GM06990 (cell line): ENCODE results near the gene SNN.
A peak's percentile ranks its signal among the peaks of the same experiment; 100 is the strongest.

Experiments
- DNase-seq: peaks from one replicate; pipeline ENCODE4 v3.0.0-alpha.2; 2011; ENCODE audit not compliant: insufficient read length; ENCODE audit errors: extremely low read depth
- H3K27me3 ChIP-seq: replicated peaks from 2 replicates; pipeline ENCODE4 v1.6.0; 2011; ENCODE audit warnings: low read length; ENCODE audit not compliant: control insufficient read depth, insufficient read depth
- H3K36me3 ChIP-seq: 2 replicates; pipeline ENCODE4 v1.5.1; 2011; ENCODE audit warnings: low read length; ENCODE audit not compliant: control insufficient read depth, insufficient read depth
- H3K4me3 ChIP-seq: replicated peaks from 2 replicates; pipeline ENCODE4 v1.5.1; 2011; ENCODE audit warnings: low read depth, mild to moderate bottlenecking, control low read depth, low read length
- TF ChIP-seq, protein P1 (sequence below): IDR thresholded peaks from 2 replicates; pipeline ENCODE4 v1.5.1; 2011; ENCODE audit warnings: low read length, control low read depth, mild to moderate bottlenecking, inconsistent platforms; ENCODE audit not compliant: insufficient read depth, poor library complexity, severe bottlenecking

The SNN gene

DNA sequence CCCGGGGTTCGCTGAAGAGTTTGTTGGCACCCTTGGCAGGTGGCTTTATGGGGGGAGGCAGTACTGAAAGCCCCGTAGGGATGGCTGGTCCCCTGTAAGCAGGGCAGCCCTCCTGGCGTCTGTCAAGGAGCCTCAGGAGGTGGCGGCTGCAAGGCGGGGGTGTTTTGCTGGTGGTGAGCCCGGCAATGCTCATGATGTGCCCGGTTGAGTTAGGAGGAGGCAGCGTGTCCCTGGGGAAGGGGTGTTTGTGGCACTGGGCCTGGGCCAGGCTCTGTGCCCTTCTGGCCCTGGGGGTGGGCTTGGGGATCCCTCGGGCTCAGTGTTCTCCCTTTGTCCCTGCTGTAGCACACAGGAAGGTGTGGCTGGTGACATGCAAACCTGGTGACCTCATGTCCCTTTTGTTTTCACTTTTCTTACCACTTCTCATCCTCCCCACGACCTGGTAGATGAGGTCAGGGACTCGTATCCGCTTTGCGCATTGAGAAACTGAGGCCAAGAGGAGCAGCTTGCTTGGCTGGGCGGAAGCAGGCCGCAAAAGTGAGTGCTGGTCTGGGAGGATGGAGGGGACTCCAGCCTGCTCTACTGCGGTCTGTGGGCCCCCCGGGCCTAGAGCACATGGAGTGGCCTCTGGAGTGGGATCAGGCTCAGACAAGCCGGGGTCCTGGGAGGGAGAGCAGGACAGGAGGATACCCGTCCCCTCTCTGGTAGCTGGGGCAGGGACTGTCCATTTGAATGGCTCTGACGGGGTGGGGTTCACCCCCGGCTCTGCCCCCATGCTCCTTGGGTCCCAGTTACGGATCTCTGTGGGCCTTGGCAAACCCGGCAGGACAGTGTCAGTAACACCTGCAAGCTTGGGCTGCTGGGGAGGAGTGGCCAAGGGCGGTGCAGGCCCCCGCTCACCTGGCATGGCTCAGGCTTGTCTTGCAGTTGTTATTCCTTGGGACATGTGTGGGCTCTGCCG is 2.2 kb downstream of the SNN start:
- no peaks in the 10 kb centered on the region for H3K27me3 ChIP-seq
- H3K4me3 ChIP-seq: peak overlapping the region; percentile 84

DNA sequence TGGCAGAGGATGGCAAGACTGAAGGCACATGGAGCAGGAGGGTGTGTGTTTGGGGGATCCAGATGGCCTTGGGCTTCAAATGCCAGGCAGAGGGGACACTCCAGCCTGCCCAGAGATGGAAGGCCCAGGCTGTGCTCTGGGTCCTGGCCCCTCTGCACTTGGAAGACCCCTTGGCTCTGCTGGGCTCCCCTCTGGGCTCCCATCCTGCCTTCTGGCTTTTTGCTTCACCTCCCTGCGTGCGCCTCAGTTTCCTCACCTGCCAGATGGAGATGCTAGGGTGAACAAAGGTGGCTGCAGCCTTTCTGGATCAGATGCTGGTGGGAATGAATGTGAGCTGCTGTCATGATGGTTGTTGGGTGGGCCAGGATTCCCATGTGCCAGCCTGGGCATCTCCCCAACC is 3.0 kb downstream of the SNN start:
- Histone ChIP-seq H3K4me3 (peak overlapping the region; percentile 84; the same call in 1 of the 2 replicates), H3K36me3 (peaks cover 5% of the 10 kb centered on the region), H3K27me3 (no peaks in the 10 kb centered on the region)
- no peak for DNase-seq
- TF ChIP-seq, protein P1, sequence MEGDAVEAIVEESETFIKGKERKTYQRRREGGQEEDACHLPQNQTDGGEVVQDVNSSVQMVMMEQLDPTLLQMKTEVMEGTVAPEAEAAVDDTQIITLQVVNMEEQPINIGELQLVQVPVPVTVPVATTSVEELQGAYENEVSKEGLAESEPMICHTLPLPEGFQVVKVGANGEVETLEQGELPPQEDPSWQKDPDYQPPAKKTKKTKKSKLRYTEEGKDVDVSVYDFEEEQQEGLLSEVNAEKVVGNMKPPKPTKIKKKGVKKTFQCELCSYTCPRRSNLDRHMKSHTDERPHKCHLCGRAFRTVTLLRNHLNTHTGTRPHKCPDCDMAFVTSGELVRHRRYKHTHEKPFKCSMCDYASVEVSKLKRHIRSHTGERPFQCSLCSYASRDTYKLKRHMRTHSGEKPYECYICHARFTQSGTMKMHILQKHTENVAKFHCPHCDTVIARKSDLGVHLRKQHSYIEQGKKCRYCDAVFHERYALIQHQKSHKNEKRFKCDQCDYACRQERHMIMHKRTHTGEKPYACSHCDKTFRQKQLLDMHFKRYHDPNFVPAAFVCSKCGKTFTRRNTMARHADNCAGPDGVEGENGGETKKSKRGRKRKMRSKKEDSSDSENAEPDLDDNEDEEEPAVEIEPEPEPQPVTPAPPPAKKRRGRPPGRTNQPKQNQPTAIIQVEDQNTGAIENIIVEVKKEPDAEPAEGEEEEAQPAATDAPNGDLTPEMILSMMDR: no peak

More for the DNA sequence above, 2.2 kb downstream of the SNN start:
- peak; percentile 69 for DNase-seq
- TF ChIP-seq, protein P1: no peak
- no peaks in the 10 kb centered on the region for H3K36me3 ChIP-seq

DNA sequence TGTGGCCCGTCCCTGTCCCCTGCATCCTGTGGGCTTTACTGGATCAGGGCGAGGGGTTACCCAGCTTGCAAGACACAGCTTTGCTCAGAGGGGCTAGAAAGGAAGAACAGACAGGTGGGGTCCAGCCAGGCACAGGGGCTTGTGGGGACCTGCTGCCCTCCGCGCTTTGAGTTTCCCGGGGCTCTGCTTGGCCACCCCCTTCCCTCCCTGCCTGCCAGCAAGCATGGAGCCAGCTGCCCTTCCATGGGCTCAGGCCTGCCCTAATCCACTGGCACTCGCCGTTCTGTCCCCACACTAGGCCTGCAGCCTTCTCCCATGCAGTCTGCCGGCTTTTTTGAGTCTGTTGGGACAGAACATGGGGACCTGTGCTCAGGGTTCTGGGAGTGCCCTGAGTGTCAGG is 3.4 kb downstream of the SNN start:
- Histone ChIP-seq H3K27me3 (no peaks in the 10 kb centered on the region), H3K36me3 (peaks cover 8% of the 10 kb centered on the region), H3K4me3 (peak overlapping the region; percentile 21; the same call in 1 of the 2 replicates)
- DNase-seq: no peak
- TF ChIP-seq, protein P1: no peak

DNA sequence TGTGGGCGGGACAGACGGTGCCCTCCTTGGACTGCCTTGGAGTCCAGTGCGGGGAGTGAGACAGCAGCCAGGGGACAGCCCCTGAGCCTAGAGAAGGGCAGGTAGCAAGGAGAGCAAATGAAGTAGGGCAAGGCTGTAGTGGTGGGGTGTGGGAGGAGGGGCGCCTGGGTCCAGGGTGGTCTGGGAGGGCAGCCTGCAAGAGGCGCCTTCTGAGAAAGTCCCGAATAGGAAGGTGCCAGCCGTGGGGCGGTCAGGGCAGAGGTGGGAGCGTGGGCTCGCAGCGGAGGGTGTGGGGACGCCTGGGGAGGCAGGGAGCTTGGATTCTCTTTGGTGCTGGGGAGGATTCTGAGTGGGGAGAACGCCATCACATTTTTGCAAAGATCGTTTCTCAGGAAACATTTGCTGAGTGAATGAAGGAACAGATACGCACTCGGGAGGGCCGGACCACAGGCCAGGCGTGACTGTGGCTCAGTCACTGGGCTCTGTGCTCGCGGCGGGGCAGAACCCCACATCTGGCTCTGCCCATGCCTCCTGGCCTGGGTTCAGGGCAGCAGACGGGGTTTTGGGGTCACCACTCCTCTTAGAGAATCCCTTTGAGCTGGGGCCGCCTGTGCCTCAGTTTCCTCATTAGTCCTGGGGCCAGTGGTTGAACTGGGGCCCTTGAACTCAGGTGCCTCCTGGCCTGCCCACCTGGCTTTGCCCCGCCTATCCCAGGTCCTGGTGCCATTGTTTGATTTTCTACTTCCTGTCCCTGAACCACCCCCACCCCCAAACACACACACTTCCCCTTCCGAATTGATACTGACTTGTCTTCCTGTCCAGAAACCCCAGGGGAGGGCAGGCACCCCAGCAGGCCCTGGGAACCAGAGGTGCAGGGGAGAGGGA is 4.2 kb downstream of the SNN start:
- TF ChIP-seq, protein P1: no peak
- H3K4me3 ChIP-seq: peak overlapping the region; percentile 21; the same call in 1 of the 2 replicates
- H3K27me3 ChIP-seq: no peaks in the 10 kb centered on the region
- DNase-seq: peak; percentile 69
- H3K36me3 ChIP-seq: peaks cover 14% of the 10 kb centered on the region

DNA sequence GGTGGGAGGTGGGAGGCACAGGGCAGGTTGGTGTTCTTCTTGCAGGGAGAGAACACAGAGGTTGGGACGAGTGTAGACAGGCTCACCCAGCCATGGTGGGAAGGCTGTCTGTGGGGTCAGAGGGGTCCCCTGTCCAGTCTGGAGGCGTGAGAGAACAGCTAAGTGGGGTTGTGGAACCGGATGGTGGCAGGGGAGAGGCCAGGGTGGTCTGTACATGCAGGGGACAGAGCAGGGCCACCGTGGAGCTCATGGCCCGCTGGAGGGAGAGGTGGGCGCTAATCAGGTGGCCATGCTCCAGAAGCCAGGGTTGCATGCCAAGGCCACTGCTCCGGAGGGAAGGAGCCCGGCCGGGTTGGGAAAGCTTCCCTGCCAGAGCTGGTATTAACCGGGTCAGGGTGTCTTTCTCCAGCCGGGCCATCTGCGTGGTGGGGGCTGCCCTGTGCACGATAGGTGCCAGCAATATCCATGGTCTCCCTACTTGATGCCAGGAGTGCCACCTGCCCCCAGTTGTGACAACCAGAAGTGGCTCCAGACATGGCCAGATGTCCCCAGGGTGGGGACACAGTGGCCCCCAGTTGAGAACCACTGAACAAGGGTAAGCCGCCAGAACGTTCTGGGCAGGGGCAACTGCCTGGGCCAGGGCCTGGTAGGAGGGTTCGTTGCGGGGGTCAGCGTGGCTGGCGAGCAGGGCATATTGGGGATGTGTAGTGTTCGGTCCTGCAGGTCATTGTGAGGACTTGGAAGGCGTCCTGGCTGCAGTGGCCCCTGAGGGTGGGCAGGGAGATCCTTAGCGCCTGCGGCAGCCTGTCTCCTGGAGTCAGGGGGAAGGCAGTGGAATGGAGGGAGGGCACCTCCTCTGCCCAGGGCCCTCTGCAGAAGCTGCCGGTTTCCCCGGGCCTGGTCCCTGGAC is 5.1 kb downstream of the SNN start:
- no peak for DNase-seq
- TF ChIP-seq, protein P1: no peak
- Histone ChIP-seq H3K27me3 (no peaks in the 10 kb centered on the region), H3K36me3 (peaks cover 16% of the 10 kb centered on the region), H3K4me3 (peak overlapping the region; percentile 4; the same call in 1 of the 2 replicates)
